GM23338 (cell line): ENCODE data around the gene PNMA1. TPM values are rescaled to one million over a fixed set of nuclear protein-coding genes. Genes with fewer than 3 reads are reported as not detected.

Source experiments
- ATAC-seq: fragments of 200-7000 bp; cut with Tn5 transposase; 3 replicates; pipeline ENCODE4 v1.9.1; 2020
- DNase-seq: peaks from one replicate; pipeline ENCODE4 v3.0.0-alpha.2; 2015; ENCODE audit warnings: low spot score
- H2AFZ ChIP-seq: fragments of 200-600 bp; sonication (generic); 2 replicates; pipeline ENCODE4 v1.8.0; 2016; ENCODE audit warnings: antibody characterized with exemption, mild to moderate bottlenecking, moderate library complexity
- H3F3A ChIP-seq: fragments of 200-600 bp; sonication (generic); replicated peaks from 2 replicates; pipeline ENCODE4 v1.8.0; 2017; ENCODE audit warnings: antibody characterized with exemption, mixed run types, low read depth
- H3K27ac ChIP-seq: fragments of 200-600 bp; sonication (generic); 2 replicates; pipeline ENCODE4 v1.6.1; 2016; ENCODE audit warnings: low read depth
- H3K27me3 ChIP-seq: fragments of 200-600 bp; sonication (generic); 2 replicates; pipeline ENCODE4 v1.8.0; 2016; ENCODE audit warnings: mild to moderate bottlenecking, mixed run types, moderate library complexity; ENCODE audit not compliant: insufficient read depth
- H3K36me3 ChIP-seq: fragments of 200-600 bp; sonication (generic); 2 replicates; pipeline ENCODE4 v1.8.0; 2016; ENCODE audit warnings: mild to moderate bottlenecking; ENCODE audit not compliant: insufficient read depth
- H3K4me1 ChIP-seq: fragments of 200-600 bp; sonication (generic); 2 replicates; pipeline ENCODE4 v1.8.0; 2016; ENCODE audit warnings: mild to moderate bottlenecking, moderate library complexity; ENCODE audit not compliant: insufficient read depth
- H3K4me2 ChIP-seq: fragments of 200-600 bp; sonication (generic); 2 replicates; pipeline ENCODE4 v1.7.1; 2017; ENCODE audit warnings: mixed run types
- H3K4me3 ChIP-seq: fragments of 200-600 bp; sonication (generic); 2 replicates; pipeline ENCODE4 v1.6.1; 2016; ENCODE audit warnings: mixed run types
- H3K79me2 ChIP-seq: fragments of 200-600 bp; sonication (generic); replicated peaks from 2 replicates; pipeline ENCODE4 v1.8.0; 2017; ENCODE audit warnings: mild to moderate bottlenecking; ENCODE audit not compliant: insufficient read depth
- H3K9me2 ChIP-seq: fragments of 200-600 bp; sonication (generic); 2 replicates; pipeline ENCODE4 v1.8.0; 2017; ENCODE audit not compliant: insufficient read depth
- H4K20me1 ChIP-seq: fragments of 200-600 bp; sonication (generic); replicated peaks from 2 replicates; pipeline ENCODE4 v1.8.0; 2017; ENCODE audit warnings: mild to moderate bottlenecking; ENCODE audit not compliant: insufficient read depth
- H3K27ac Mint-ChIP-seq: 2 replicates; pipeline ENCODE4 v1.8.0; 2020; ENCODE audit warnings: inconsistent platforms, mild to moderate bottlenecking, moderate library complexity, mixed read lengths
- H3K27me3 Mint-ChIP-seq: 3 replicates; pipeline ENCODE4 v1.8.0; 2022; ENCODE audit warnings: low read depth, mild to moderate bottlenecking, moderate library complexity, mixed read lengths, inconsistent platforms; ENCODE audit not compliant: insufficient read depth, poor library complexity
- H3K36me3 Mint-ChIP-seq: 3 replicates; pipeline ENCODE4 v1.8.0; 2021; ENCODE audit warnings: low read depth, mild to moderate bottlenecking, inconsistent platforms, moderate library complexity, mixed read lengths
- H3K4me1 Mint-ChIP-seq: 3 replicates; pipeline ENCODE4 v1.8.0; 2020; ENCODE audit warnings: mild to moderate bottlenecking, inconsistent platforms, mixed read lengths
- H3K4me3 Mint-ChIP-seq: 3 replicates; pipeline ENCODE4 v1.8.0; 2021; ENCODE audit warnings: moderate library complexity, mild to moderate bottlenecking, inconsistent platforms, mixed read lengths
- H3K9me3 Mint-ChIP-seq: 3 replicates; pipeline ENCODE4 v1.8.0; 2020; ENCODE audit warnings: moderate library complexity, mild to moderate bottlenecking, inconsistent platforms, mixed read lengths
- CREB1 ChIP-seq: fragments of 250-450 bp; sonication (Bioruptor Pico); IDR thresholded peaks from 2 replicates; pipeline ENCODE4 v1.5.0; 2020; ENCODE audit warnings: low read depth, mild to moderate bottlenecking, moderate library complexity
- CTCF ChIP-seq, 2 experiments: fragments of 200-600 bp in 1 of 2; sonication (generic) in 1 of 2; conservative IDR thresholded peaks; 2 replicates each; pipeline versions ENCODE4 v1.5.1 to v1.6.1; 2016 to 2017; ENCODE audit warnings: antibody characterized with exemption in 2 of 2, low read depth in 2 of 2, mild to moderate bottlenecking in 2 of 2, moderate library complexity in 1 of 2
- ETS1 ChIP-seq: IDR thresholded peaks from 2 replicates; pipeline ENCODE4 v1.6.1; 2016; ENCODE audit warnings: antibody characterized with exemption
- EZH2 ChIP-seq: fragments of 200-600 bp; sonication (generic); IDR thresholded peaks from one replicate; pipeline ENCODE4 v1.8.0; 2017; ENCODE audit warnings: antibody characterized with exemption, mild to moderate bottlenecking, low read depth; ENCODE audit not compliant: unreplicated experiment
- EZH2phosphoT487 ChIP-seq: fragments of 200-600 bp; sonication (generic); IDR thresholded peaks from one replicate; pipeline ENCODE4 v1.8.1; 2018; ENCODE audit warnings: antibody characterized with exemption; ENCODE audit not compliant: unreplicated experiment
- JUNB ChIP-seq: IDR thresholded peaks from one replicate; pipeline ENCODE4 v1.6.1; 2016; ENCODE audit warnings: antibody characterized with exemption; ENCODE audit not compliant: unreplicated experiment
- POLR2AphosphoS5 ChIP-seq: IDR thresholded peaks from 2 replicates; pipeline ENCODE4 v1.6.1; 2016; ENCODE audit warnings: antibody characterized with exemption, low read depth
- STAT1 ChIP-seq: IDR thresholded peaks from one replicate; pipeline ENCODE4 v1.6.1; 2016; ENCODE audit warnings: antibody characterized with exemption; ENCODE audit not compliant: unreplicated experiment
- ZNF114 ChIP-seq: fragments of 250-450 bp; sonication (Bioruptor Pico); IDR thresholded peaks from 2 replicates; pipeline ENCODE4 v1.5.0; 2020; ENCODE audit warnings: mild to moderate bottlenecking, moderate library complexity
- ZNF331 ChIP-seq: fragments of 250-450 bp; sonication (Bioruptor Pico); IDR thresholded peaks from 2 replicates; pipeline ENCODE4 v1.5.0; 2020; ENCODE audit warnings: low read depth, mild to moderate bottlenecking, moderate library complexity
- polyA plus RNA-seq: library from polyadenylated mRNA; unstranded; fragments of >200 nt; fragmentation: Nextera tagmentation; extraction: Ambion mirVana; gene quantifications from 2 replicates; pipeline ENCODE4 v1.2.1, GENCODE V29; 2016
- total RNA-seq: library from RNA; depleted of rRNA; stranded (reverse); fragments of >200 nt; shearing (Covaris generic); gene quantifications from 2 replicates; pipeline ENCODE4 v1.2.3, GENCODE V29; 2014
- TF ChIP-seq, protein P1 (sequence below): fragments of 250-450 bp; sonication (Bioruptor Pico); IDR thresholded peaks from 2 replicates; pipeline ENCODE4 v1.5.0; 2020; ENCODE audit warnings: mild to moderate bottlenecking, moderate library complexity

The PNMA1 gene
- total and polyA plus RNA-seq, 2 experiments from 2014 or later: 18.2 to 32.9 TPM

GRCh38 chr14:73750531-73750901, 36.3 kb upstream of the PNMA1 start:
- Histone ChIP-seq H3K27ac (no peak overlapping the region), H4K20me1 (peaks cover 15% of the 10 kb centered on the region), H2AFZ (no peak overlapping the region), H3K4me1 (peaks cover 19% of the 10 kb centered on the region), H3K4me2 (no peak overlapping the region), H3K36me3 (no peaks in the 10 kb centered on the region), H3K4me3 (no peak overlapping the region), H3K9me2 (0 out of 2 replicates have a peak, but pooled peaks cover 5% of the 10 kb centered on the region), H3F3A (peaks cover 3% of the 10 kb centered on the region; the same call in 1 of the 2 replicates), H3K27me3 (no peaks in the 10 kb centered on the region), H3K79me2 (peaks cover 47% of the 10 kb centered on the region)
- TF ChIP-seq ETS1: no peak
- TF ChIP-seq ZNF331 (CRISPR knock-in tag): no peak
- no peak overlapping the region for H3K27ac Mint-ChIP-seq
- ATAC-seq (no peak), DNase-seq (no peak)
- no peaks in the 10 kb centered on the region for H3K36me3 Mint-ChIP-seq
- peaks cover 68% of the 10 kb centered on the region for H3K4me1 Mint-ChIP-seq
- peaks cover 11% of the 10 kb centered on the region for H3K27me3 Mint-ChIP-seq
- H3K4me3 Mint-ChIP-seq: no peak overlapping the region
- no peaks in the 10 kb centered on the region for H3K9me3 Mint-ChIP-seq

- Mint-ChIP-seq H3K27ac (no peak overlapping the region), H3K36me3 (no peaks in the 10 kb centered on the region), H3K4me3 (no peak overlapping the region), H3K27me3 (peaks cover 11% of the 10 kb centered on the region), H3K9me3 (no peaks in the 10 kb centered on the region), H3K4me1 (peaks cover 63% of the 10 kb centered on the region)
- no peak overlapping the region for H3K27ac ChIP-seq
- H3F3A ChIP-seq: peaks cover 3% of the 10 kb centered on the region; the same call in 1 of the 2 replicates
- H3K9me2 ChIP-seq: 0 out of 2 replicates have a peak, but pooled peaks cover 5% of the 10 kb centered on the region
- H3K4me2 ChIP-seq: no peak overlapping the region
- H3K79me2 ChIP-seq: peaks cover 42% of the 10 kb centered on the region
- H4K20me1 ChIP-seq: peaks cover 11% of the 10 kb centered on the region; the same call in 1 of the 2 replicates
- H2AFZ ChIP-seq: no peak overlapping the region
- H3K4me1 ChIP-seq: peaks cover 19% of the 10 kb centered on the region
- no peak overlapping the region for H3K4me3 ChIP-seq
- H3K27me3 ChIP-seq: no peaks in the 10 kb centered on the region
- DNase-seq (no peak), ATAC-seq (no peak)
- no peaks in the 10 kb centered on the region for H3K36me3 ChIP-seq
- TF ChIP-seq ZNF331 (CRISPR knock-in tag) (no peak), EZH2 (no peak), CREB1 (CRISPR knock-in tag) (no peak), CTCF (conservative IDR thresholded peaks at IDR 0.05; ENCODE audit: low read depth in 2 of 2) (no peak), POLR2AphosphoS5 (no peak), JUNB (no peak), ZNF114 (CRISPR knock-in tag) (no peak), EZH2phosphoT487 (no peak), STAT1 (no peak)
- TF ChIP-seq, protein P1, sequence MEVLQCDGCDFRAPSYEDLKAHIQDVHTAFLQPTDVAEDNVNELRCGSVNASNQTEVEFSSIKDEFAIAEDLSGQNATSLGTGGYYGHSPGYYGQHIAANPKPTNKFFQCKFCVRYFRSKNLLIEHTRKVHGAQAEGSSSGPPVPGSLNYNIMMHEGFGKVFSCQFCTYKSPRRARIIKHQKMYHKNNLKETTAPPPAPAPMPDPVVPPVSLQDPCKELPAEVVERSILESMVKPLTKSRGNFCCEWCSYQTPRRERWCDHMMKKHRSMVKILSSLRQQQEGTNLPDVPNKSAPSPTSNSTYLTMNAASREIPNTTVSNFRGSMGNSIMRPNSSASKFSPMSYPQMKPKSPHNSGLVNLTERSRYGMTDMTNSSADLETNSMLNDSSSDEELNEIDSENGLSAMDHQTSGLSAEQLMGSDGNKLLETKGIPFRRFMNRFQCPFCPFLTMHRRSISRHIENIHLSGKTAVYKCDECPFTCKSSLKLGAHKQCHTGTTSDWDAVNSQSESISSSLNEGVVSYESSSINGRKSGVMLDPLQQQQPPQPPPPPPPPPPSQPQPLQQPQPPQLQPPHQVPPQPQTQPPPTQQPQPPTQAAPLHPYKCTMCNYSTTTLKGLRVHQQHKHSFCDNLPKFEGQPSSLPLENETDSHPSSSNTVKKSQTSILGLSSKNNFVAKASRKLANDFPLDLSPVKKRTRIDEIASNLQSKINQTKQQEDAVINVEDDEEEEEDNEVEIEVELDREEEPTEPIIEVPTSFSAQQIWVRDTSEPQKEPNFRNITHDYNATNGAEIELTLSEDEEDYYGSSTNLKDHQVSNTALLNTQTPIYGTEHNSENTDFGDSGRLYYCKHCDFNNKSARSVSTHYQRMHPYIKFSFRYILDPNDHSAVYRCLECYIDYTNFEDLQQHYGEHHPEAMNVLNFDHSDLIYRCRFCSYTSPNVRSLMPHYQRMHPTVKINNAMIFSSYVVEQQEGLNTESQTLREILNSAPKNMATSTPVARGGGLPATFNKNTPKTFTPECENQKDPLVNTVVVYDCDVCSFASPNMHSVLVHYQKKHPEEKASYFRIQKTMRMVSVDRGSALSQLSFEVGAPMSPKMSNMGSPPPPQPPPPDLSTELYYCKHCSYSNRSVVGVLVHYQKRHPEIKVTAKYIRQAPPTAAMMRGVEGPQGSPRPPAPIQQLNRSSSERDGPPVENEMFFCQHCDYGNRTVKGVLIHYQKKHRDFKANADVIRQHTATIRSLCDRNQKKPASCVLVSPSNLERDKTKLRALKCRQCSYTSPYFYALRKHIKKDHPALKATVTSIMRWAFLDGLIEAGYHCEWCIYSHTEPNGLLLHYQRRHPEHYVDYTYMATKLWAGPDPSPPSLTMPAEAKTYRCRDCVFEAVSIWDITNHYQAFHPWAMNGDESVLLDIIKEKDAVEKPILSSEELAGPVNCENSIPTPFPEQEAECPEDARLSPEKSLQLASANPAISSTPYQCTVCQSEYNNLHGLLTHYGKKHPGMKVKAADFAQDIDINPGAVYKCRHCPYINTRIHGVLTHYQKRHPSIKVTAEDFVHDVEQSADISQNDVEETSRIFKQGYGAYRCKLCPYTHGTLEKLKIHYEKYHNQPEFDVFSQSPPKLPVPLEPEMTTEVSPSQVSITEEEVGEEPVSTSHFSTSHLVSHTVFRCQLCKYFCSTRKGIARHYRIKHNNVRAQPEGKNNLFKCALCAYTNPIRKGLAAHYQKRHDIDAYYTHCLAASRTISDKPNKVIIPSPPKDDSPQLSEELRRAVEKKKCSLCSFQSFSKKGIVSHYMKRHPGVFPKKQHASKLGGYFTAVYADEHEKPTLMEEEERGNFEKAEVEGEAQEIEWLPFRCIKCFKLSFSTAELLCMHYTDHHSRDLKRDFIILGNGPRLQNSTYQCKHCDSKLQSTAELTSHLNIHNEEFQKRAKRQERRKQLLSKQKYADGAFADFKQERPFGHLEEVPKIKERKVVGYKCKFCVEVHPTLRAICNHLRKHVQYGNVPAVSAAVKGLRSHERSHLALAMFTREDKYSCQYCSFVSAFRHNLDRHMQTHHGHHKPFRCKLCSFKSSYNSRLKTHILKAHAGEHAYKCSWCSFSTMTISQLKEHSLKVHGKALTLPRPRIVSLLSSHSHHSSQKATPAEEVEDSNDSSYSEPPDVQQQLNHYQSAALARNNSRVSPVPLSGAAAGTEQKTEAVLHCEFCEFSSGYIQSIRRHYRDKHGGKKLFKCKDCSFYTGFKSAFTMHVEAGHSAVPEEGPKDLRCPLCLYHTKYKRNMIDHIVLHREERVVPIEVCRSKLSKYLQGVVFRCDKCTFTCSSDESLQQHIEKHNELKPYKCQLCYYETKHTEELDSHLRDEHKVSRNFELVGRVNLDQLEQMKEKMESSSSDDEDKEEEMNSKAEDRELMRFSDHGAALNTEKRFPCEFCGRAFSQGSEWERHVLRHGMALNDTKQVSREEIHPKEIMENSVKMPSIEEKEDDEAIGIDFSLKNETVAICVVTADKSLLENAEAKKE (CRISPR knock-in tag): no peak
These were observed 35.7 kb upstream of the PNMA1 start for GRCh38 chr14:73749706-73750530.
